Measurements from ENCODE around the gene PSMB2.

PSMB2 gene

DNA sequence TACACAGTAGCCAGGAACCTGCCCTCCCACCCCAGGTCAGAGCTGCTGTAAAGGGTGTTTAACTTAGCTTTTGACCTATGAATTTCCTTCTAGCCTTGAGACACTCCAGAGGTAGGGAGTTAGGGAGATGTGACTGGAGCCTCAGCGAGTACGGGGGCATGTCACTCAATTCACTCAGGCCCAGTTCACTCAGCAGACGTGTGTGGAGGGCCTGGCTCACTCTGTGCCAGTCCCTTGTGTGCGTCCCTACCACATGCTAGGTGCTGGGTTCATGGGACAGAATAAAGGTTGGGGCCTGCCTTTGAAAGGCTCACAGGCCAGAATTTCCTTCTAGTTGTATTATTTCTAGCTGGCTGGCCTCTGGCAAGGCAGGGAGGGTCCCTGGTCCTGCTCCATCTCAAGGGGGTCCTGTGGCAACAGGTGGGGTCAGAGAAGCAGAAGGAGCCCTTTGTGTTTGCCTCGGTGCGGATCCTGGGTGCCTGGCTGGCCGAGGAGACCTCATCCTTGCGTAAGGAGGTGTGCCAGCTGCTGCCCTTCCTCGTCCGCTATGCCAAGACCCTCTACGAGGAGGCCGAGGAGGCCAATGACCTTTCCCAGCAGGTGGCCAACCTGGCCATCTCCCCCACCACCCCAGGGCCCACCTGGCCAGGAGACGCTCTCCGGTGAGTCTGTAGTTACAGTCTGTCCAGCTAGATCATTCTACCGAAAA, 79.2 kb downstream of the PSMB2 start:
- H3K23ac ChIP-seq (ENCODE audit: low read length), result no peak overlapping the region
- H3K4ac ChIP-seq (ENCODE audit: low read depth, low read length), result no peak overlapping the region
- H3K9me3 ChIP-seq (ENCODE audit: insufficient read depth, low read depth, low read length), result peaks cover 3% of the 10 kb centered on the region
- H3K79me1 ChIP-seq (ENCODE audit: low read length), result peaks cover 7% of the 10 kb centered on the region
- no peak overlapping the region for H2BK120ac ChIP-seq (ENCODE audit: insufficient read depth, low read length, poor library complexity)
- H3K4me1 ChIP-seq (ENCODE audit: control insufficient read depth in 1 of 2, insufficient read depth in 2 of 2, low read length in 2 of 2), result peaks cover 4 to 8% of the 10 kb centered on the region in 2 experiments
- H3K27me3 ChIP-seq (ENCODE audit: insufficient read depth, low read length), result no peaks in the 10 kb centered on the region
- H3K9ac ChIP-seq (ENCODE audit: low read length), result no peak overlapping the region
- no CpG with 5 or more reads among the region's 15 CpGs for WGBS (ENCODE audit: extremely low coverage, insufficient coverage, insufficient read length)
- H3K36me3 ChIP-seq (ENCODE audit: control insufficient read depth in 1 of 2, insufficient read depth in 2 of 2, low read length in 2 of 2), result peaks cover 24 to 37% of the 10 kb centered on the region in 2 experiments
- no peak overlapping the region for H3K27ac ChIP-seq (ENCODE audit: low read depth, low read length)
- H3K14ac ChIP-seq (ENCODE audit: low read length), result no peak overlapping the region
- H3K4me3 ChIP-seq (ENCODE audit: low read depth, low read length), result no peak overlapping the region
- no peak overlapping the region for H4K12ac ChIP-seq (ENCODE audit: low read depth, low read length)
- H2AFZ ChIP-seq (ENCODE audit: insufficient read depth, low read length, poor library complexity), result no peak overlapping the region
- no peak overlapping the region for H4K8ac ChIP-seq (ENCODE audit: low read depth, low read length)
- no peak overlapping the region for H3K4me2 ChIP-seq (ENCODE audit: low read length)
- H2AK5ac ChIP-seq (ENCODE audit: low read length), result no peak overlapping the region
- H4K91ac ChIP-seq (ENCODE audit: low read depth, low read length), result no peak overlapping the region
- H3K18ac ChIP-seq (ENCODE audit: low read length), result no peak overlapping the region
- peaks cover 5% of the 10 kb centered on the region for H3K79me2 ChIP-seq (ENCODE audit: control insufficient read depth, insufficient read depth, low read length, poor library complexity)
- no peak overlapping the region for H2BK12ac ChIP-seq (ENCODE audit: low read length)
- no peak overlapping the region for H2BK5ac ChIP-seq (ENCODE audit: low read depth, low read length, poor library complexity)
- no peak for DNase-seq

DNA sequence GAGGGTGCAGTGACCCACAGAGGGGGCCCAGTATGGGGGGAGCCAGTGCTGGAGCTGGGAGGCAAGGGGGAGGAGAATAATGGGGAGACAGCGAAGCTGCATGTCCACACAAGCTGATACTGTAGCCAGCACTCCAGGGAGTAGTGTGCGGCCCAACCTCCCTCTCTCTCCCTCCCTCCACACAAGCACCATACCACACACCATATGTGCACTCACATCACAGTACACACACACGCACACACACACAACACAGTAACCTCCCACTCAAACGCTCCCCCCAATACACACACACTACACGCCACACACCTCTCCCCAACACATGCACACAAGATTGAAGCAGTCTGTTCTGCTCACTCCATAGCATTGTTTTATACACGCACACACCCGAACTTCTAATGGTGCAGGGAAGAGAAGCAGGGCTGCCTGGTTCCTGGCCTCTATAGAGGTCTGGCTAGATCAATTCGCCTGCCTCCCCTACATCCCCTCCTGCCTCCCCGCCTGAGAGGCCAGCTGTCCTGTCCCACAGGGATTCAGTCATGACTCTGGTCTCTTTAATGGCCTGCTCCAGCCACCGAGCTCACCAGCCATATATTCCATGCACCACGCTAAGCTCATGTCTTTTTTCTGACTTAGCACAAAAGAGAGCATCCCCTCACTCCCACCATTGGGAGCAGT, 79.9 kb downstream of the PSMB2 start:
- H2AK5ac ChIP-seq (ENCODE audit: low read length), result no peak overlapping the region
- H3K79me1 ChIP-seq (ENCODE audit: low read length), result peaks cover 9% of the 10 kb centered on the region
- H3K9ac ChIP-seq (ENCODE audit: low read length), result no peak overlapping the region
- no peak overlapping the region for H2BK5ac ChIP-seq (ENCODE audit: low read depth, low read length, poor library complexity)
- no peak overlapping the region for H3K14ac ChIP-seq (ENCODE audit: low read length)
- H3K4me2 ChIP-seq (ENCODE audit: low read length), result no peak overlapping the region
- no peak overlapping the region for H3K18ac ChIP-seq (ENCODE audit: low read length)
- H3K27ac ChIP-seq (ENCODE audit: low read depth, low read length), result no peak overlapping the region
- no peak overlapping the region for H4K8ac ChIP-seq (ENCODE audit: low read depth, low read length)
- peaks cover 4 to 11% of the 10 kb centered on the region in 2 experiments for H3K4me1 ChIP-seq (ENCODE audit: control insufficient read depth in 1 of 2, insufficient read depth in 2 of 2, low read length in 2 of 2)
- H4K12ac ChIP-seq (ENCODE audit: low read depth, low read length), result no peak overlapping the region
- WGBS (ENCODE audit: extremely low coverage, insufficient coverage, insufficient read length), result 100% methylated on average over 3 of the region's 11 CpGs
- H3K4me3 ChIP-seq (ENCODE audit: low read depth, low read length), result no peak overlapping the region
- no peak overlapping the region for H3K4ac ChIP-seq (ENCODE audit: low read depth, low read length)
- H3K27me3 ChIP-seq (ENCODE audit: insufficient read depth, low read length), result no peaks in the 10 kb centered on the region
- no peak overlapping the region for H3K23ac ChIP-seq (ENCODE audit: low read length)
- no peak overlapping the region for H4K91ac ChIP-seq (ENCODE audit: low read depth, low read length)
- H2BK12ac ChIP-seq (ENCODE audit: low read length), result no peak overlapping the region
- H2AFZ ChIP-seq (ENCODE audit: insufficient read depth, low read length, poor library complexity), result no peak overlapping the region
- peaks cover 8% of the 10 kb centered on the region for H3K79me2 ChIP-seq (ENCODE audit: control insufficient read depth, insufficient read depth, low read length, poor library complexity)
- peaks cover 24 to 34% of the 10 kb centered on the region in 2 experiments for H3K36me3 ChIP-seq (ENCODE audit: control insufficient read depth in 1 of 2, insufficient read depth in 2 of 2, low read length in 2 of 2)
- H3K9me3 ChIP-seq (ENCODE audit: insufficient read depth, low read depth, low read length), result peaks cover 3% of the 10 kb centered on the region
- H2BK120ac ChIP-seq (ENCODE audit: insufficient read depth, low read length, poor library complexity), result no peak overlapping the region
- DNase-seq, result no peak

DNA sequence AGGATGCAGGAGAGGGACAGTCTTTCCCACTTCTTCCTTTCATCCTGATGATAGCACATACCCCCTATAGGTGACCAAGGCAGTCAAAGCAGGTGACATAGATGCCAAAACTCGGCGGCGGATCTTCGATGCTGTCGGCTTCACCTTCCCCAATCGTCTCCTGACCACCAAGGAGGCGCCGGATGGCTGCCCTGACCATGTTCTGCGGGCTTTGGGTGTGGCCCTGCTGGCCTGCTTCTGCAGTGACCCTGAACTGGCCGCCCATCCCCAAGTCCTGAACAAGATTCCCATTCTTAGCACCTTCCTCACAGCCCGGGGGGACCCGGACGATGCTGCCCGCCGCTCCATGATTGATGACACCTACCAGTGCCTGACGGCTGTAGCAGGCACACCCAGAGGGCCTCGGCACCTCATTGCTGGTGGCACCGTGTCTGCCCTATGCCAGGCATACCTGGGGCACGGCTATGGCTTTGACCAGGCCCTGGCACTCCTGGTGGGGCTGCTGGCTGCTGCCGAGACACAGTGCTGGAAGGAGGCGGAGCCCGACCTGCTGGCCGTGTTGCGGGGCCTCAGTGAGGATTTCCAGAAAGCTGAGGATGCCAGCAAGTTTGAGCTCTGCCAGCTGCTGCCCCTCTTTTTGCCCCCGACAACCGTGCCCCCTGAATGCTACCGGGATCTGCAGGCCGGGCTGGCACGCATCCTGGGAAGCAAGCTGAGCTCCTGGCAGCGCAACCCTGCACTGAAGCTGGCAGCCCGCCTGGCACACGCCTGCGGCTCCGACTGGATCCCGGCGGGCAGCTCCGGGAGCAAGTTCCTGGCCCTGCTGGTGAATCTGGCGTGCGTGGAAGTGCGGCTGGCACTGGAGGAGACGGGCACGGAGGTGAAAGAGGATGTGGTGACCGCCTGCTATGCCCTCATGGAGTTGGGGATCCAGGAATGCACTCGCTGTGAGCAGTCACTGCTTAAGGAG, 80.8 kb downstream of the PSMB2 start:
- Histone ChIP-seq H2BK5ac (ENCODE audit: low read depth, low read length, poor library complexity) (no peak overlapping the region), H3K27me3 (ENCODE audit: insufficient read depth, low read length) (no peaks in the 10 kb centered on the region), H2AFZ (ENCODE audit: insufficient read depth, low read length, poor library complexity) (no peak overlapping the region), H3K14ac (ENCODE audit: low read length) (no peak overlapping the region), H3K9me3 (ENCODE audit: insufficient read depth, low read depth, low read length) (peaks cover 3% of the 10 kb centered on the region), H3K18ac (ENCODE audit: low read length) (no peak overlapping the region), H2BK12ac (ENCODE audit: low read length) (no peak overlapping the region), H3K4me2 (ENCODE audit: low read length) (no peak overlapping the region), H3K36me3 (ENCODE audit: control insufficient read depth in 1 of 2, insufficient read depth in 2 of 2, low read length in 2 of 2) (peaks cover 24 to 32% of the 10 kb centered on the region in 2 experiments), H4K8ac (ENCODE audit: low read depth, low read length) (no peak overlapping the region), H3K79me1 (ENCODE audit: low read length) (peaks cover 9% of the 10 kb centered on the region), H3K27ac (ENCODE audit: low read depth, low read length) (no peak overlapping the region), H2BK120ac (ENCODE audit: insufficient read depth, low read length, poor library complexity) (no peak overlapping the region), H3K4me3 (ENCODE audit: low read depth, low read length) (no peak overlapping the region), H3K23ac (ENCODE audit: low read length) (no peak overlapping the region), H3K79me2 (ENCODE audit: control insufficient read depth, insufficient read depth, low read length, poor library complexity) (peaks cover 8% of the 10 kb centered on the region), H4K91ac (ENCODE audit: low read depth, low read length) (no peak overlapping the region), H3K9ac (ENCODE audit: low read length) (no peak overlapping the region), H3K4ac (ENCODE audit: low read depth, low read length) (no peak overlapping the region), H2AK5ac (ENCODE audit: low read length) (no peak overlapping the region), H4K12ac (ENCODE audit: low read depth, low read length) (no peak overlapping the region), H3K4me1 (ENCODE audit: control insufficient read depth in 1 of 2, insufficient read depth in 2 of 2, low read length in 2 of 2) (peaks cover 4 to 12% of the 10 kb centered on the region in 2 experiments)
- no CpG with 5 or more reads among the region's 44 CpGs for WGBS (ENCODE audit: extremely low coverage, insufficient coverage, insufficient read length)
- DNase-seq, result no peak

- peaks cover 9% of the 10 kb centered on the region for H3K79me1 ChIP-seq (ENCODE audit: low read length)
- H4K8ac ChIP-seq (ENCODE audit: low read depth, low read length), result no peak overlapping the region
- H2BK120ac ChIP-seq (ENCODE audit: insufficient read depth, low read length, poor library complexity), result no peak overlapping the region
- H3K9me3 ChIP-seq (ENCODE audit: insufficient read depth, low read depth, low read length), result peaks cover 3% of the 10 kb centered on the region
- H2BK12ac ChIP-seq (ENCODE audit: low read length), result no peak overlapping the region
- no peak overlapping the region for H3K27ac ChIP-seq (ENCODE audit: low read depth, low read length)
- H3K27me3 ChIP-seq (ENCODE audit: insufficient read depth, low read length), result no peaks in the 10 kb centered on the region
- H3K4me3 ChIP-seq (ENCODE audit: low read depth, low read length), result no peak overlapping the region
- H3K23ac ChIP-seq (ENCODE audit: low read length), result no peak overlapping the region
- H4K12ac ChIP-seq (ENCODE audit: low read depth, low read length), result no peak overlapping the region
- H3K4me1 ChIP-seq (ENCODE audit: control insufficient read depth in 1 of 2, insufficient read depth in 2 of 2, low read length in 2 of 2), result peaks cover 4 to 12% of the 10 kb centered on the region in 2 experiments
- H4K91ac ChIP-seq (ENCODE audit: low read depth, low read length), result no peak overlapping the region
- H3K79me2 ChIP-seq (ENCODE audit: control insufficient read depth, insufficient read depth, low read length, poor library complexity), result peaks cover 8% of the 10 kb centered on the region
- no peak overlapping the region for H3K18ac ChIP-seq (ENCODE audit: low read length)
- no peak for DNase-seq
- H3K4me2 ChIP-seq (ENCODE audit: low read length), result no peak overlapping the region
- no peak overlapping the region for H3K14ac ChIP-seq (ENCODE audit: low read length)
- WGBS (ENCODE audit: extremely low coverage, insufficient coverage, insufficient read length), result no CpG with 5 or more reads among the region's 7 CpGs
- no peak overlapping the region for H2AK5ac ChIP-seq (ENCODE audit: low read length)
- H3K36me3 ChIP-seq (ENCODE audit: control insufficient read depth in 1 of 2, insufficient read depth in 2 of 2, low read length in 2 of 2), result peaks cover 21 to 27% of the 10 kb centered on the region in 2 experiments
- H2BK5ac ChIP-seq (ENCODE audit: low read depth, low read length, poor library complexity), result no peak overlapping the region
- no peak overlapping the region for H2AFZ ChIP-seq (ENCODE audit: insufficient read depth, low read length, poor library complexity)
- H3K4ac ChIP-seq (ENCODE audit: low read depth, low read length), result no peak overlapping the region
- H3K9ac ChIP-seq (ENCODE audit: low read length), result no peak overlapping the region
These were observed 81.9 kb downstream of the PSMB2 start for GRCh38 chr1:35559317-35559944.
